HG02642 (cell line): ENCODE results near the gene SDHAF4.
"Not testable (repeated sequence)": the region's sequence is repeated elsewhere in the genome, so short reads cannot be mapped to it uniquely, and the experiment has no call there.

Experiments
- ATAC-seq: cut with Tn5 transposase; IDR thresholded peaks from one replicate; pipeline ENCODE4 v1.9.1; 2021; ENCODE audit warnings: mild to moderate bottlenecking; ENCODE audit not compliant: unreplicated experiment, poor library complexity

Gene SDHAF4

GRCh38 chr6:70566751-70567382 lies at the start of gene SDHAF4:
Gene SDHAF4, plus strand, starts transcription at chr6:70566930. Its CDS starts 11 bp downstream, at chr6:70566941.
- peak; percentile 99 for ATAC-seq

DNA sequence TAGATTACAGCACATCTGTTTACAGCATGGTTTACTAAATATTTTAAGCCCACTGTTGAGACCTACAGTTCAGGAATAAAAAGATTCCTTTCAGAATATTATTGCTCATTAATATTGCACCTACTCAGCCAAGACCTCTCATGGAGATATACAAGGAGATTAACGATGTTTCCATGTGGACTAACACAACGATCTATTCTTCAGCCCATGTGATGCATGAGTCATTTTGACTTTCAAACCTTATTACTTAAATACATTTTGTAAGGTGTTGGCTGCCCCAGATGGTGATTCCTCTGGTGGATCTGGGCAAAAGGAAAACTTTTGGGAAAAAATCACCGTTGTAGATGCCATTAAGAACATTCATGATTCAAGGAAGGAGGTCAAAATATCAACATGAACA lies 48.0 kb upstream of the SDHAF4 start:
- ATAC-seq, result no peak

- ATAC-seq, result no peak
Measured at GRCh38 chr6:70520575-70520974, 46.2 kb upstream of the SDHAF4 start.

- ATAC-seq, result no peak
Measured at GRCh38 chr6:70524721-70525286, 41.9 kb upstream of the SDHAF4 start.

GRCh38 chr6:70527071-70527737 lies 39.5 kb upstream of the SDHAF4 start:
- no peak for ATAC-seq

- ATAC-seq, result no peak
Measured at GRCh38 chr6:70530023-70530422, 36.7 kb upstream of the SDHAF4 start.

- no peak for ATAC-seq
Measured at GRCh38 chr6:70531133-70531532, 35.6 kb upstream of the SDHAF4 start.

GRCh38 chr6:70537266-70537665 lies 29.5 kb upstream of the SDHAF4 start:
- no peak for ATAC-seq

- peak; percentile 62 for ATAC-seq
Measured at GRCh38 chr6:70538376-70538775, 28.4 kb upstream of the SDHAF4 start.

DNA sequence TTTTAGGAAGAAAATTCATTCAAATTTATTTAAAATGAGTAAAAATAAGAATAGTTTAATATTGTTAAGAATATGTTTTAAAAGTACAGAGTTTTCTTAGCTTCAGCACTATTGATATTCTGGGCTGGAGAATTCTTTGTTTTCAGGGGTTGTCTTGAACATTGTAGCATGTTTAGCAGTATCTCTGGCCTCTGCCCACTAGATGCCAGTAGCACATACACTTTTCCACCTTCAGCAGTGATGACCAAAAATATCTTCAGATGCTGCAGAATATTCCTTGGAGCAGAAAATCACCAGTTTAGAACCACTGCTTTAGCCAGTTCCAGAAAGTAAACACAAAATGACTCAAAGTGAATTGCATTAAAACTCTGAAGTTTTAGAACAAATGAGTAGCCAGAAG lies 19.4 kb upstream of the SDHAF4 start:
- ATAC-seq, result no peak

DNA sequence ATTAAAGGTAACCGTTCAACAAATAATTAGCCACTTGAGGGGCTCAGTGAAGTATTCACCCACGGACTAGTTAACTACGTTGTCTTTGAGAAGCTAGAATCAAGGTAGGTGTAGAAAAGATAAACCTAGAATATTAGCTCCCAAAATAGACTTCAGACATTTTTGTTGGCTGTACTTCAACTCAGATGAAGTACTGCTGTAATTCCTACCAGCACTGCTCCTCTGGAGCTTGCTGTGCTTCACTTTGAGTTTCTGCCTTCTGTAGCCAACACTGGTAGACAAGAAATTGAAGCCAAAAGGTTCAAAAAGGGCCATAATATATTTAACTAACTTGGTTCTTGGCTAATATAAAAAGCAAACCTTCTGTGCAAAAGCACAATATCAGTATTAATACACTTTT lies 18.8 kb upstream of the SDHAF4 start:
- no peak for ATAC-seq

- ATAC-seq, result no peak
Measured at GRCh38 chr6:70549327-70549726, 17.4 kb upstream of the SDHAF4 start.

- ATAC-seq, result no peak
Measured at GRCh38 chr6:70551566-70551965, 15.2 kb upstream of the SDHAF4 start.

GRCh38 chr6:70552286-70552940 lies 14.3 kb upstream of the SDHAF4 start:
- not testable (repeated sequence) for ATAC-seq

DNA sequence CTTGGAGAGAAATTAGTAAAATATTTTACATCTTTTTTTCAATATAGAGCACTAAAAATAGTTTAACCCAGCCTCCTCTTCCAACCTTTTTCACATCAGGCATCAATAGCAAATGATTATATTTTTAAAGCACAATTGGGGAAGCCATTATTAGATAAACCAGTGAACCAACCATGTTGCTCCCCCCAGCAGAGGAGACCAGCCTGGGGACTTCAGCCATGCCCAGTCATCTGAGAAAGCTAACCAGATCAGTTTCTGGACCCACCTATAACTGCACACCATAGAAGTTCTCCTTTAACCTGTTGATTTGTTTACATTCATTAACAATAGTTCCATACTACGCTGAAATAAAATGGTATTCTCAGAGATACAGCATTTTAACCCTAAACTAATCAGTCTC lies 13.8 kb upstream of the SDHAF4 start:
- no peak for ATAC-seq

DNA sequence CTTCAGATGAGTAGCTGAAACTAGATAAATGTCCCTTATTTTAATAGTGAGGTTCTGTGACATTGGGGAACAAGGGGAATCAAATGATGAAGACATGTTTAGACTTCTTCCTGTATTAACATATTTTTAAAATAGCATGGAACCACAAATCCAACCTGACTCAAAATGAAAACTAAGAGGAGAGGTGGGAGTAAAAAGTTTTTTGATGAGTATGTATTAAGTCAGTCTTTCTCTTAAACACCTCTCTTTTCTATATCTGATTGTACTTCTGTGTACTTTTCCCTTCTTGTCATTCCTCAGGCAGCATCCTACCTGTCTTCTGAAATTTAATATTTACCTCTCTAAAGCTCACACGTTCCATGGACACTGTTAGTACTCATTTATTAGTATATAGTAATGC lies 8.7 kb upstream of the SDHAF4 start:
- ATAC-seq, result no peak

- not testable (repeated sequence) for ATAC-seq
Measured at GRCh38 chr6:70562401-70562800, 4.3 kb upstream of the SDHAF4 start.

DNA sequence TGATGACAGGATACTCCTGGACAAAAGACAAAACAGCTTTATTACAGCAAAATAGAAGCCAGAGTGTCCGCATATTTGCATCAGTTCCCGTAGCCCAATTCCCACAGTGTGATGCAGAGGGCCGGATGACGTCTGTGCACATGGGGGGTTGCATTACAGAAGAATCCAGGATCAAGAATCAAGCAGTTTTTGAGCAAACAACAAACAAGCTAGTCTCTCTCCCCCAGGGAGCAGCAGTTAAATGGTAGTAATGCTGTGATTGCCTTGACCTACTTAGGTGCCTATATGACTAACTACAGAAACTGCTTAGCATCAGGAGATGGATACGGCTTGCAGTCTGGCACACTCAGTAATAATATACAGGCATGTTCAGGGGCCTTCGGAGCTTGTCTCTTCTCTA lies 3.2 kb upstream of the SDHAF4 start:
- no peak for ATAC-seq

DNA sequence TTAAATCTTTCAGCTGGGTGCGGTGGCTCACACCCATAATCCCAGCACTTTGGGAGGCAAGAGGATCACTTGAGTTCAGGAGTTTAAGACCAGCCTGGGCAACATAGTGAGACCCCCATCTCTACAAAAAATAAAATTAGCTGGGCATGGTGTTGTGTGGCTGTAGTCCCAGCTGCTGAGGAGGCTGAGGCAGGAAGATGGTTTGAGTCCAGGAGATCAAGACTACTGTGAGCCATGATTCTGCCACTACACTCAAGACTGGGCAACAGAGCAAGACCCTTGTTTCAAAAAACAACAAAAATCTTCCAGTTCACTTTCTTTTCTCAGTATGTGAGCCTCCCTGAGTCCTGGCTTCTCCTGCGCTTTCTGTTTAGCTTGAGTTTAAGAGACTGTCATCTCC lies 7.9 kb downstream of the SDHAF4 start:
- ATAC-seq, result no peak

DNA sequence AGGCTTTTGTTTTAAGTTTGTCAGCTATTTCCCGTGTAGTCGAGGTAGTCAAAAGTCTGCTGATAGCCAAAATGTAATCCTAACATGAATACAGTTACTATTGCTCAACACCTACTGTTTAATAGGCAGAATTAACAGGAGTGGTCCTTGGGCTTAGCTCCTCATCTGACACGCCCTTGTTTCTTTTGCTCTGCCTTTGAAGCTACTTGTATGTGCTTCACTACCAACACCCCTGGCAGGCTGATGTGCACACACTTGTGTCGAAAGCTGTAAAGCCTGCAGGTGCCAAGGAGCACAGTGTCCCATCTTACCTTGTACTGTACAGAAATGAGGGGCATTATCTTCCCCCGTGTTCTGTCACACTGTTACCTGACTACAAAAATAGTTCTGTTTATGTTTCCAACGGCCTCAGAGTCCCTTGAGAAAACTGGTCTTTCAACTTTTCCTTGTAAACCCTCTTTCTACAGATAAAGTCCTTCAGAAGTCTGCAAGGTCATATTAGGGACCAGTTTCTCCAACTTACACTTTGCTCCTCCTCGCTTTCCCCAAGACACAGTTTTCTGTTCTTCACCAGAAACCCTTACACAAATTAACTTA lies 9.3 kb downstream of the SDHAF4 start:
- ATAC-seq, result no peak

- ATAC-seq, result peak; percentile 98
Measured at GRCh38 chr6:70586114-70586513, 19.4 kb downstream of the SDHAF4 start.
